NCI-H2029 treated with DMSO at 0.1 percent for 48 hours (cell line): ENCODE measurements around the gene NDUFS2.

Experiments
- DNase-seq: peaks from one replicate; lab custom pipeline; 2025; lab: John Stamatoyannopoulos, UW

NDUFS2 gene

GRCh38 chr1:161196111-161196510 lies 6.1 kb upstream of the NDUFS2 start:
- no peak for DNase-seq

- no peak for DNase-seq
Measured at GRCh38 chr1:161196521-161197451, 5.4 kb upstream of the NDUFS2 start.

GRCh38 chr1:161197560-161198193 lies 4.5 kb upstream of the NDUFS2 start:
- no peak for DNase-seq

GRCh38 chr1:161198194-161198896 lies 3.8 kb upstream of the NDUFS2 start:
- DNase-seq = no peak

GRCh38 chr1:161198897-161199431 lies 3.2 kb upstream of the NDUFS2 start, which contains the start of gene ADAMTS4:
Gene ADAMTS4, minus strand, starts transcription at chr1:161199054. Its CDS starts 427 bp downstream, at chr1:161198627.
- no peak for DNase-seq

- no peak for DNase-seq
Measured at GRCh38 chr1:161199506-161200139, 2.5 kb upstream of the NDUFS2 start.

GRCh38 chr1:161200421-161200991 lies 1.7 kb upstream of the NDUFS2 start:
- DNase-seq = no peak

- DNase-seq = no peak
Measured at GRCh38 chr1:161200992-161201835, 953 bp upstream of the NDUFS2 start.

GRCh38 chr1:161206411-161207140 lies 4.4 kb downstream of the NDUFS2 start:
- no peak for DNase-seq

GRCh38 chr1:161207173-161207572 lies 5.0 kb downstream of the NDUFS2 start:
- no peak for DNase-seq

GRCh38 chr1:161209790-161210409 lies 7.7 kb downstream of the NDUFS2 start:
- peak; percentile 55 for DNase-seq

GRCh38 chr1:161214369-161214768 lies 12.2 kb downstream of the NDUFS2 start:
- DNase-seq = no peak

GRCh38 chr1:161215076-161215475 lies 12.9 kb downstream of the NDUFS2 start, which contains the start of gene FCER1G:
Gene FCER1G, plus strand, starts transcription at chr1:161215295. Its CDS starts 27 bp downstream, at chr1:161215322.
- DNase-seq = no peak

- DNase-seq = no peak
Measured at GRCh38 chr1:161216945-161217712, 15.0 kb downstream of the NDUFS2 start.

GRCh38 chr1:161217831-161218230 lies 15.7 kb downstream of the NDUFS2 start:
- DNase-seq = no peak

GRCh38 chr1:161218301-161219077 lies 16.3 kb downstream of the NDUFS2 start:
- DNase-seq = no peak

GRCh38 chr1:161219078-161219892 lies 17.1 kb downstream of the NDUFS2 start:
- no peak for DNase-seq
